ENCODE measurements around the gene L3MBTL2.
A peak's percentile ranks its signal among the peaks of the same experiment; 100 is the strongest.

The L3MBTL2 gene

GRCh38 chr22:41215409-41215808, 10.3 kb downstream of the L3MBTL2 start:
- DNase-seq (ENCODE audit: low read depth): no peak

GRCh38 chr22:41215926-41216325, 10.8 kb downstream of the L3MBTL2 start:
- no peak for DNase-seq (ENCODE audit: low read depth)

DNA sequence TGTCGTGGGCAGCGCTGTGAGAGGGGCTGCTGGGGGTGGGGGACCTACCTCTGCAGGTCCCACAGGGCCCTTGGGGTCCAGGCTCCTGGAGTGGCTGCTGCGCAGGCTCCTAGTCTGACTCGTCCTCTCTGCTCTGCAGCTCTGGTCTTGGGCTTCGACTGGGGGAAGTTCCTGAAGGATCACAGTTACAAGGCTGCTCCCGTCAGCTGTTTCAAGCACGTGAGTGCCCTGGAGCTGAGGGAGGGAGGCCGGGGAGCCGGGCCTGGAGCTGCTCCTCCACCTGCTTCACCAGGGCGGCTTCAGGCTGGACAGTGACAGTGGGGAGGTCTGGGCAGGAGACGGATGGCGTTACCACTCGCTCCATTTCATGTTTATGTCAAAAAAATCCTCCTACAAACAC, 11.9 kb downstream of the L3MBTL2 start:
- DNase-seq (ENCODE audit: low read depth): no peak

- DNase-seq (ENCODE audit: low read depth): no peak
These were observed 12.5 kb downstream of the L3MBTL2 start for GRCh38 chr22:41217553-41218157.

GRCh38 chr22:41222846-41223507, 17.9 kb downstream of the L3MBTL2 start:
- DNase-seq (ENCODE audit: low read depth): no peak

DNA sequence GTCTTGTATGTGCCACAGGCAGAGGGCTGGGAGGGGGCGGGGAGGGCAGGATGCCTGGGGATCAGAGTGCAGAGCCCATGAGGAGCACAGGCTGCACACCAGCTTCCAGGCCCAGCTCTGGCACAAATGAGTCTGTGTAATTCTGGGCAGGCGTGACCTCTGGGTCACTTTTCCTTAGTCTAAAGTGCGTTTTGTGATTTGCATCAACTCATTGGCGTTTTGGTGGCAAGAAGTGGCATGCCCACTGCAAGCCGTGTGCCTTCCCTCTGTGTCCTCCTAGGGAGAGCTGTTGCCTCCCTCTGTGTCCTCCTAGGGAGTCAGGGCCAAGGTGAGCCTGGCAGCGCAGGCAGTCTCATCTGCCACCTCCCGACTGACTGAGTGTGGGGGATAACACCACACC, 18.4 kb downstream of the L3MBTL2 start:
- DNase-seq (ENCODE audit: low read depth): no peak

DNA sequence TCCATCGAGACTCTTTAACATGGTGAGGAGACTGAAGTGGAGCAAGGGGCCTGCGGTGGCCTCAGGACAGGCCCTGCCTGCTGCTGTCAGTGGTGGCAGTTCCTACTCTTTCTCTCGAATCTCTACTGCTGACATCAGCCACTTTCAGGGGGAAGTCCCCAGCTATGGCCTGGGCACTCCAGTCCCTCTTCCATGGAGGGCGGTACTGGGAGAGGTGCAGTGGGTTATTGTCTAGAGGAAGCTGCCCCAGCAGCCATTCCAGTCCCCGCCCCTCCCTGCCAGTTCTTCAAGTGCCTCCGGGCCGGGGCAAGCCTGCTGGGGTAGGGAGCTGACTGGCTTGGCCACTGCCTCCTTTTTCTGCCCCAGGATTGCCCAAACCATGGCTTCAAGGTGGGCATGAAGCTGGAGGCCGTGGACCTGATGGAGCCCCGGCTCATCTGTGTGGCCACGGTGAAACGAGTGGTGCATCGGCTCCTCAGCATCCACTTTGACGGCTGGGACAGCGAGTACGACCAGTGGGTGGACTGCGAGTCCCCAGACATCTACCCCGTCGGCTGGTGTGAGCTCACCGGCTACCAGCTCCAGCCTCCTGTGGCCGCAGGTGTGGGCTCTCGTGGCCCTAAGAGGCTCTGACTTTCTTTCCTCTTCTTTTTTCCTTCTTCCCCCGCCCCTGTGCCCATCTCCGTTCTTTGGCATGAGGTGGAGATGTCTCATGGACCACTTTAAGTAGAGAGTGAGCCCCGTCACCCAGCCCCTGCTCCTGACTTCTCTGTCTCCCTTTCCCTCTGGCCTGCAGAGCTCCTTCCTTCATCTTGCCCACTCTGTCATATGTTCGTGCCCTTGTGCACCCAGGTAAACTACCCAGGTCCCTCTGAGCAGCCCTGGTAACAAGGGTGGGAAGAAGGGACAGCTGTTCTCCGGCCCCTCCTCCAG, 21.9 kb downstream of the L3MBTL2 start:
- no peak for DNase-seq (ENCODE audit: low read depth)

DNA sequence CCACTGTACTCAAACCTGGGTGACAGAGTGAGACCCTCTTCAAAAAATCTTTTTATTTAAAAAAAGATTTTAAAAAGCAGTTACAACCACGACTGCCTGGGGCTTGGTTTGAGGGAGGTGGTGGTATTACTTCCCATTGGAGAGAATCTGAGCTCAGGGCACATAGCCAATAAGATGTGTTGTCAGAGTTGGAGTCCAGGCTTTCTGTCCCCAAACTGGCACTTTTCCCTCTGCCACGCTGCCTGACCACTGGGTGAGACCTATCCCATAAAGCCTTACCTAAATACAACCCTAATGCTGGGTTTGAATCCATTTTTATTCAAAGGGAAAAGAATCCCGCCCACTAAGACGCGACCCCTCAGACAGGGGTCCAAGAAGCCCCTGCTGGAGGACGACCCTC, 24.1 kb downstream of the L3MBTL2 start:
- no peak for DNase-seq (ENCODE audit: low read depth)

GRCh38 chr22:41229730-41230400, 24.8 kb downstream of the L3MBTL2 start:
- DNase-seq (ENCODE audit: low read depth): no peak

- DNase-seq (ENCODE audit: low read depth): no peak
These were observed 25.3 kb downstream of the L3MBTL2 start for GRCh38 chr22:41230401-41230785.

DNA sequence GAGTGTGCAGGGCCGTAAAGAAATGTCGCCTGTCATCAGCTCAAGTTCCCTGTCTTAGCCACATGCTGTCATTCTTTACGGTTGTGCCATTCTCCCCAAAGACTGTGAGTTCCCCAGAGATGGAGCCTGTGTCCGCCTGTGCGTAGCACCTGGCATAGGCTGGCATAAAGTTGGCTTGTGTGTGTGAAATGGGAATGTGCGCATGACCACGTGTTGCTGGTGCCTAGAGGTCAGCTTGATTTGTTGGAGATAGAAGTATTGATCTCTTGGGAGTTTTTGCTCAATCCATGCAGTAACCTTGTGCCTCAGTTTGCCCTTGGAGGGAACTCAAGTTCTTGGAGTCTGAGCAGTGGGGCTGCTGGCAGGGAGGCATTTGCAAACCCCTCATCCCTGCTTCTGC, 26.3 kb downstream of the L3MBTL2 start:
- DNase-seq (ENCODE audit: low read depth): no peak

DNA sequence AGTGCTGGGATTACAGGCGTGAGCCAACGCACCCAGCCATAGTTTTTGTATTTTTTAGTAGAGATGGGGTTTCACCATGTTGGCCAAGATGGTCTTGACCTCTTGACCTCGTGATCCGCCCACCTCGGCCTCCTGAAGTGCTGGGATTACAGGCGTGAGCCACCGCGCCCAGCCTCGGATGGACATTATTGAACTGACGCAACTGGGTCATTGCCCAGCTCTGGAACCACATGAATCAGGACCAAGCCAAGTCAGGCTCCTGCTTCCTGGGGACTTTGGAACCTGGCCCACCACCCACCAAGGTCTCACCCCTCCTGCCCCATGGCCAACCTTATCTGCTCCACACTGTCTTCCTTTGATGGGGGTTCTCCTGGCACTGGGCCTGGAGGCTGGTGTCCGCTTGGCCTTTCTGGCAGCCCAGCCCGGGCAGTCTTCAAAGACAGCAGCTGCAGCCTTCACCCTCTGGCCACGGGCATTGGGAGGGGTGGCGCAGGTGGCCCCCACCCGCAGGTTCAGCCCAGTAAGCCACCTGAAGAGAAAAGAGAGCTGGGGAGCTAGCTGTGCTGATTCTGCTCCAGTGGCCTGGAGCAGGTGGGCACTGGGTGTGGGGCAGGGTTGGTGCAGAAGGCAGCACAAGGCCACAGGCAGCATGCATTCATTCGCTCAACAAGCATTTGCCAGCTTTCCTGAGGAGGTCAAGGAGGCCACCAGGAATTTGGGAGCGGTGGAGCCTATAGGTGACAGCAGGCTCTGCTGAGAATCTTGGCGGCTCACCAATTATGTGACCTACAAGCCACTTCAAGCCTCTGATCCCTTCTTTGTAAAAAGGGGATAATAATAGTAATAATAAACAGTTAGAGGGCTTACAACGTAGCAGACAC, 29.9 kb downstream of the L3MBTL2 start:
- DNase-seq (ENCODE audit: low read depth): no peak

DNA sequence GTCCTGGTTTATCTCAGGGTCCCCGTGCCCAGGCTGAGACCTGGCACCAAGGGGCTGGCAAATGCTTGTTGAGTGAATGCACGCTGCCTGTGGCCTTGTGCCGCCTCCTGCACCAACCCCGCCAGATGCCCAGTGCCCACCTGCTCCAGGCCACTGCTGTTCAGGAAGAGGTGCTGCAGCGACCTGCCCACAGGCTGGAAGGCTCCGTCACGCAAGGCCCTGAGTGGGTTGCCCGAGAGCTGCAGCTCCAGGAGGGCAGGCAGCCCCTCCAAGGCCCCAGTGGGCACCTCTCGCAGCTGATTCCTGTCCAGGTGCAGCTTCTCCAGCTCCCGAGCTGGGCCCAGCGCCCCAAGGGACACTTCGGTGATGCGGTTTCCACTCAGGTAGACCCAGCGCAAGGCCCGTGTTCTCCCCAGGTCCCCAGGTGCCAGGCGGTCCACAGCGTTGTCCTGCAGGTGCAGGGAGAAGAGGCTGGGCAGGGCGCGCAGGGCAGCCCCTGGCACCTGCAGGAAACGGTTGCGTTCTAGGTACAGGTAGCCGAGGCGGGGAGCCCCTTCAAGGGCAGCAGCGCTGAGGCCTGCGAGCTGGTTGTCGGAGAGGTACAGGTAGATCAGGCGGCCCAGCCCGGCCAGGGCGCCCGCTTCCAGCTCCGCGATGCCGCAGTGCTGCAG, 32.1 kb downstream of the L3MBTL2 start:
- no peak for DNase-seq (ENCODE audit: low read depth)

GRCh38 chr22:41237707-41238569, 32.8 kb downstream of the L3MBTL2 start:
- DNase-seq (ENCODE audit: low read depth): peak; percentile 72

DNA sequence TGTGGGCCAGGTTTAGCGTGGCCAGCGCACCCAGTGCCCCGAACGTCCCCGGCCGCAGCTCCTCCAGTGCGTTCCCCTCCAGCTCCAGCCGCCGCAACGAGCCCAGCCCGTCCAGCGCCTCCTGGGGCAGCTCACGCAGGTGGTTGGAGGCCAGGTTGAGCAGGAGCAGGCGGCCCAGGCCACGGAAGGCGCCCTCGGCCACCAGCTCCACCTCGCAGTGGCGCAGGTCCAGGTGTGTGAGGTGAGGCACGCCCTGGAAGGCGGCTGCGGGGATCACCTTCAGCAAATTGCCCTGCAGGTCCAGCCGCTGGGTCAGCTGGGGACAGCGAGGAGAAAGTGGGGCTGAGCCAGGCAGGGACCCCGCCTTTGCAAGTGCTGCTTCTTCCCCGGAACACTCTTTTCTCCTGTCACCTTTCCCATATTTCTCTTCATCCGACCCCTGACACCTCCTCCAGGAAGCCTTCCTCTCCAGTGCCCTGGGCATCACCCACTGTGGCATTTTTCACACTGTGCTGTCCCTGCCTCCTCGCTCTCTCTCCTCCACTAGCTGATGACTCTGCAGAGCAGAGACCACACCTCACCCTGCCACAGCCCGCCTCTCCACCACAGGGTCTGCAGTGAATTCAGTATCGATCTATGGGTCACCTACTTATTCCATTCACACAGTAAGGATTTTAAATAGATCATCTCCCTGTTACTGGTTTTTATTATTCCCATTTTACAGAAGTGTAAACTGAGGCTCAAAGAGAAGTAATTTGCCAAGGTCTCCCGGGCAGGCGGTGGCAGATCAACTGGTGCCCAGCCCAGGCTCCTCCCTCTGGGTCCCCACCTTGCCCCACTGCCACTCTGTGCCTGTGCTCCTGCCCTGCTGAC, 33.7 kb downstream of the L3MBTL2 start:
- no peak for DNase-seq (ENCODE audit: low read depth)

DNA sequence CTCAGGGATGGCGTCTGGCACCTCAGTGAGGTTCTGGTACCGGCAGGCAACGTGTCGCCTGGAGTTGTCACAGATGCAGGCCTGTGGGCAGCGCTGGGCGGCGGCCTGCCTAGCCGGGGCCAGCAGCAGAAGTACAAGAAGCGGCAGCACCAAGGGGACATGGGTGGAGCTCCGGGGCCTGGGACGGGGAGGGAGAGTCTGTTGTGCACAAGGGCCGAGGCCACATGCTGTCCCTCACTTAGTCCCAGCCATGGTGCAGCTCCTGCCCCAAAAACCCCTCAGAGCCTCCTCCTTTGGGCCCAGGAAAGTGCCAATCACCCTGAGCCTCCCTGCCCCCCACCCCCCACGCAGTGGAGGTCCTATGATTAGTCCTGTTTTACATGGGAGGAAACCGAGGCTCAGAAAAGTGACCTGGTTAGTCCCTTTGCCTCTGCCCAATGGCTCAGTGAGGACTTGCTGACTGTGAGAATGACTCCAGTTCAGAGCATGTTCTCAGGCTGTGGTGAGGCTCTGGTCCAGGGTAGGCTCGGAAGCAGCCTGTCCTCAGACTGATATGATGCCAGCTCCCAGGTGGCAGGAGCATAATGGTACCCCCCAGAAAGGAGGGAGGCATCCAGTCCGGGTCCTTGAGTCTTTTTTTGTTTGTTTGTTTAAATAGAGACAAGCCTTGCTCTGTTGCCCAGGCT, 34.5 kb downstream of the L3MBTL2 start:
- no peak for DNase-seq (ENCODE audit: low read depth)

DNA sequence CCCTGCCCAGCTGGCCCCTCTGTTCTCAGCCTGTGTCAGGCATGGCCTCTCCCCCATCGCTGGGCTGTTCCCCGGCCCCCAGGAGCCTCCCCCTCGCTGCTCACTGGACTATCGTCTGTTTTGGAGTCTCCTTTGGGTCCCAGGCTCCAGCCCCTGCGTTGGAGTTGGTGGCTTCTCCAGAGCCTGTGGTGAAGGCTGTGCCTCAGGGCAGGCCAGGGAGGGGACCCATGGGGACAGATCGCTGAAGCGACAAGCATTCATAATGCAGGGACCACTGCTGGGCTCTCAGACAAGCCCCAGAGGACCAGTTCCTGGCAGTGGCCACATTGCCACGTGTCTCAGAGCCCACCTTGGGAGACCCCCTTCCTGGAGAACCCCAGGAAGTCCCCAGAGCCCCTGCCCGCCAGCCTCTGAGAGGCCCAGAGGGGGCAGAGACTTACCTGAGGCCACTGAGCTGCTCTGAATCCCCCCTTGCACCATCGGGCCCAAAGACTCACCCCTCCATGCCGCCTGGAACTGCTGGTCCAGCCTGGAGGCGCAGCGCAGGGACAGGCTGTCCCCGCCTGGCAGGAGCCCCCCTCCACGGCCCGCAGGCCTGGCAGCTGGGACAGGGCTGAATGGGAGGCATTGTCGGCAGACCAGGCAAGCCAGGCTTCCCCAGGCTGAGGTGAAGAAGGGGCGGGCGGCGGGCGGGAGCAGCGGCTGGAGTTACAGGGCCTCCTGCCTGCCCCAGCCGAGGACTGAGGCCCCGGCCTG, 35.4 kb downstream of the L3MBTL2 start, which contains the start of gene CHADL:
Gene CHADL (minus strand): TSS at position 555 of the 756 bp plus-strand sequence. CDS start 50 bp downstream, at position 505.
- DNase-seq (ENCODE audit: low read depth): no peak

Measured in T follicular helper cell (primary cell).